Kidney (tissue), 22 donors: ENCODE data around the gene DENND5B. TPM values are rescaled to one million over a fixed set of nuclear protein-coding genes. Genes with fewer than 3 reads are reported as not detected.

ENCODE experiments used
- DNase-seq, 5 donors: peaks; one replicate each; pipeline ENCODE4 v3.0.0-alpha.2; 2013 to 2020
- FAIRE-seq: peaks from 2 replicates; lab custom pipeline; 2012; peaks lifted over from hg19 to GRCh38; lab: Jason Lieb, UNC
- H3K27ac ChIP-seq, 2 donors: one replicate each; pipeline ENCODE4 v1.7.0; 2013; ENCODE audit warnings: low read depth in 2 of 2, low read length in 2 of 2, inconsistent platforms in 1 of 2
- H3K27me3 ChIP-seq: one replicate; pipeline ENCODE4 v1.7.1; 2013; ENCODE audit warnings: low read length, inconsistent platforms; ENCODE audit not compliant: control insufficient read depth, insufficient read depth
- H3K36me3 ChIP-seq, 3 donors: one replicate each; pipeline versions ENCODE4 v1.7.0 to v1.7.1; 2013; ENCODE audit warnings: low read length in 3 of 3, control low read depth in 1 of 3, inconsistent platforms in 1 of 3; ENCODE audit not compliant: insufficient read depth in 3 of 3, control insufficient read depth in 2 of 3
- H3K4me1 ChIP-seq, 3 donors: one replicate each; pipeline versions ENCODE4 v1.7.0 to v1.7.1; 2013; ENCODE audit warnings: low read length in 3 of 3, inconsistent platforms in 1 of 3, low read depth in 1 of 3; ENCODE audit not compliant: control insufficient read depth in 2 of 3, insufficient read depth in 2 of 3
- H3K4me3 ChIP-seq, 3 donors: one replicate each; pipeline versions ENCODE4 v1.7.0 to v1.8.1; 2013; ENCODE audit warnings: low read length in 3 of 3, control low read depth in 1 of 3, inconsistent platforms in 1 of 3
- H3K9ac ChIP-seq, 3 donors: one replicate each; pipeline versions ENCODE4 v1.7.0 to v1.7.1; 2013; ENCODE audit warnings: low read length in 3 of 3, control low read depth in 1 of 3, inconsistent platforms in 1 of 3
- H3K9me3 ChIP-seq, 3 donors: one replicate each; pipeline versions ENCODE4 v1.7.0 to v1.7.1; 2013; ENCODE audit warnings: low read length in 3 of 3, control low read depth in 1 of 3, inconsistent platforms in 1 of 3; ENCODE audit not compliant: control insufficient read depth in 2 of 3, insufficient read depth in 1 of 3
- CTCF ChIP-seq: IDR thresholded peaks from 3 replicates; pipeline ENCODE4 v1.5.1; 2012; ENCODE audit warnings: mild to moderate bottlenecking, moderate library complexity, borderline replicate concordance; ENCODE audit not compliant: insufficient read depth; ENCODE audit errors: extremely low read depth
- intact Hi-C: fragments of 100-400 bp; cut with DNase I; formaldehyde crosslinking; loops from one replicate; pipeline ENCODE4 v1.11.1; 2022
- long read RNA-seq, 10 donors: library from polyadenylated mRNA in 1 of 10; unstranded in 1 of 10; transcript quantifications; one replicate each; pipeline ENCODE4 v2.0.0 and lab custom pipeline, GENCODE V29; 2021 to 2026
- polyA plus RNA-seq: library from polyadenylated mRNA; stranded (reverse); fragments of 350-450 nt; fragmentation: Illumina TruSeq; extraction: RNeasy Lipid Tissue Mini Kit (QIAGEN cat#74804); gene quantifications from one replicate; pipeline ENCODE4 v1.2.3, GENCODE V29; 2014; ENCODE audit warnings: low read depth, low replicate concordance; ENCODE audit not compliant: insufficient read depth
- total RNA-seq: library from RNA; stranded (reverse); fragmentation: NEBNext Ultra II Directional; extraction: Animal tissue kit (Norgen Biotek cat#: 25700); gene quantifications from one replicate; pipeline ENCODE4 v1.2.1, GENCODE V29; 2021
- donor health status: control.
- donor health status: control.
- donor health status: control.
- donor health status: control.
- donor health status: control.
- donor health status: DM: yes; HTN: yes; CAD: no.
- donor health status: Normal renal cell carcinoma (clear cell type).

The DENND5B gene
- total RNA-seq (14.1 TPM), polyA plus RNA-seq (2.9 TPM)
- long read RNA-seq, donor 1, full-length matches to known transcripts, result 1 of 1 reads
- long read RNA-seq, donor 1, partial matches to known transcripts, result 0 of 1 reads
- long read RNA-seq, donor 1, other reads (novel, unspliced or antisense), result 0 of 1 reads
- long read RNA-seq, donor 2, partial matches to known transcripts, result 0 of 1 reads
- long read RNA-seq, donor 2, other reads (novel, unspliced or antisense), result 0 of 1 reads
- long read RNA-seq, donor 3, full-length matches to known transcripts, result 1 of 1 reads
- long read RNA-seq, donor 3, partial matches to known transcripts, result 0 of 1 reads
- long read RNA-seq, donor 3, other reads (novel, unspliced or antisense), result 0 of 1 reads
- long read RNA-seq, donor 4, full-length matches to known transcripts, result 1 of 1 reads
- long read RNA-seq, donor 4, partial matches to known transcripts, result 0 of 1 reads
- long read RNA-seq, donor 4, other reads (novel, unspliced or antisense), result 0 of 1 reads
- long read RNA-seq, donor 5, result 0 reads
- long read RNA-seq, donor 6, result 0 reads
- long read RNA-seq, donor 7, partial matches to known transcripts, result 2 of 10 reads
- long read RNA-seq, donor 7, other reads (novel, unspliced or antisense), result 8 of 10 reads
- long read RNA-seq, donor 8, result 0 reads
- long read RNA-seq, donor 9, partial matches to known transcripts, result 0 of 1 reads
- long read RNA-seq, donor 9, other reads (novel, unspliced or antisense), result 0 of 1 reads
- long read RNA-seq, donor 10, result 0 reads

- intact Hi-C loops, result no loop called here
Observed at GRCh38 chr12:31590642-31591379, at the start of gene DENND5B. Gene DENND5B (minus strand): TSS chr12:31591136. CDS start chr12:31590832, 304 bp downstream.

GRCh38 chr12:31634620-31635019 is 43.7 kb upstream of the DENND5B start:
- intact Hi-C loops, result loop anchor here (5.0 kb wide), 1 partner anchor 232 kb away; no protein-coding TSS in a partner anchor
- Histone ChIP-seq H3K36me3 (no peaks in the 10 kb centered on the region), H3K27me3 (no peaks in the 10 kb centered on the region), H3K4me3 (no peak overlapping the region), H3K4me1 (peaks cover 0 to 8% (median 4%) of the 10 kb centered on the region in 3 donors), H3K9me3 (no peaks in the 10 kb centered on the region), H3K27ac (no peak overlapping the region), H3K9ac (no peak overlapping the region)
- TF ChIP-seq CTCF, result no peak
- DNase-seq, result no peak
- FAIRE-seq, result no peak

More at GRCh38 chr12:31590642-31591379, at the start of gene DENND5B:
- no peaks in the 10 kb centered on the region for H3K27me3 ChIP-seq
- FAIRE-seq (no peak), DNase-seq (peak; percentile 88 to 95 (median 91))
- no peak for TF ChIP-seq CTCF
- H3K4me3 ChIP-seq, result peak within 1 kb of the TSS; percentile 86 to 92 (median 91)
- no peaks in the 10 kb centered on the region for H3K36me3 ChIP-seq
- peak within 1 kb of the TSS; percentile 96 to 98 for H3K27ac ChIP-seq
- H3K9me3 ChIP-seq, result no peaks in the 10 kb centered on the region
- peak within 1 kb of the TSS; percentile 85 to 94 (median 93) for H3K9ac ChIP-seq
- H3K4me1 ChIP-seq, result peaks cover 0 to 6% (median 0%) of the 10 kb centered on the region in 3 donors

GRCh38 chr12:31633464-31633863 is 42.5 kb upstream of the DENND5B start:
- Histone ChIP-seq H3K27me3 (no peaks in the 10 kb centered on the region), H3K4me1 (peaks cover 3 to 8% (median 4%) of the 10 kb centered on the region in 3 donors), H3K36me3 (no peaks in the 10 kb centered on the region), H3K27ac (no peak overlapping the region), H3K4me3 (no peak overlapping the region), H3K9ac (no peak overlapping the region), H3K9me3 (no peaks in the 10 kb centered on the region)
- DNase-seq, result no peak
- FAIRE-seq, result no peak
- TF ChIP-seq CTCF, result no peak
- intact Hi-C loops, result loop anchor here (5.0 kb wide), 1 partner anchor 231 kb away; no protein-coding TSS in a partner anchor
